Measurements from ENCODE around the gene C14orf132.

- TF ChIP-seq CTCF (IDR thresholded peaks at IDR 0.05; ENCODE audit: borderline replicate concordance, extremely low read depth, low read length, poor library complexity, severe bottlenecking) (no peak), EZH2 (IDR thresholded peaks at IDR 0.05; ENCODE audit: borderline replicate concordance, low read depth, low read length, severe bottlenecking) (no peak)
These were observed 87.2 kb downstream of the C14orf132 start for GRCh38 chr14:96126339-96126782.
